Mononuclear cell (primary cell): ENCODE measurements around the gene NUP188. TPM values are rescaled to one million over a fixed set of nuclear protein-coding genes. Genes with fewer than 3 reads are reported as not detected.
A peak's percentile ranks its signal among the peaks of the same experiment; 100 is the strongest.

Experiments used
- H3K27me3 ChIP-seq: 2 replicates; pipeline ENCODE4 v1.6.0; 2011; ENCODE audit warnings: low read length, control low read depth; ENCODE audit not compliant: insufficient read depth
- H3K4me1 ChIP-seq: 2 replicates; pipeline ENCODE4 v1.5.1; 2011; ENCODE audit warnings: mild to moderate bottlenecking, low read length, control low read depth; ENCODE audit not compliant: insufficient read depth
- H3K4me3 ChIP-seq: 2 replicates; pipeline ENCODE4 v1.5.1; 2011; ENCODE audit warnings: mild to moderate bottlenecking, low read length, moderate library complexity
- H3K9me3 ChIP-seq: 2 replicates; pipeline ENCODE4 v1.5.1; 2011; ENCODE audit warnings: low read depth, mild to moderate bottlenecking, control low read depth, low read length
- total RNA-seq: library from RNA; depleted of rRNA; stranded (reverse); fragments of >200 nt; gene quantifications from one replicate; pipeline ENCODE4 v1.2.3, GENCODE V29; 2012

NUP188 gene, protein sequence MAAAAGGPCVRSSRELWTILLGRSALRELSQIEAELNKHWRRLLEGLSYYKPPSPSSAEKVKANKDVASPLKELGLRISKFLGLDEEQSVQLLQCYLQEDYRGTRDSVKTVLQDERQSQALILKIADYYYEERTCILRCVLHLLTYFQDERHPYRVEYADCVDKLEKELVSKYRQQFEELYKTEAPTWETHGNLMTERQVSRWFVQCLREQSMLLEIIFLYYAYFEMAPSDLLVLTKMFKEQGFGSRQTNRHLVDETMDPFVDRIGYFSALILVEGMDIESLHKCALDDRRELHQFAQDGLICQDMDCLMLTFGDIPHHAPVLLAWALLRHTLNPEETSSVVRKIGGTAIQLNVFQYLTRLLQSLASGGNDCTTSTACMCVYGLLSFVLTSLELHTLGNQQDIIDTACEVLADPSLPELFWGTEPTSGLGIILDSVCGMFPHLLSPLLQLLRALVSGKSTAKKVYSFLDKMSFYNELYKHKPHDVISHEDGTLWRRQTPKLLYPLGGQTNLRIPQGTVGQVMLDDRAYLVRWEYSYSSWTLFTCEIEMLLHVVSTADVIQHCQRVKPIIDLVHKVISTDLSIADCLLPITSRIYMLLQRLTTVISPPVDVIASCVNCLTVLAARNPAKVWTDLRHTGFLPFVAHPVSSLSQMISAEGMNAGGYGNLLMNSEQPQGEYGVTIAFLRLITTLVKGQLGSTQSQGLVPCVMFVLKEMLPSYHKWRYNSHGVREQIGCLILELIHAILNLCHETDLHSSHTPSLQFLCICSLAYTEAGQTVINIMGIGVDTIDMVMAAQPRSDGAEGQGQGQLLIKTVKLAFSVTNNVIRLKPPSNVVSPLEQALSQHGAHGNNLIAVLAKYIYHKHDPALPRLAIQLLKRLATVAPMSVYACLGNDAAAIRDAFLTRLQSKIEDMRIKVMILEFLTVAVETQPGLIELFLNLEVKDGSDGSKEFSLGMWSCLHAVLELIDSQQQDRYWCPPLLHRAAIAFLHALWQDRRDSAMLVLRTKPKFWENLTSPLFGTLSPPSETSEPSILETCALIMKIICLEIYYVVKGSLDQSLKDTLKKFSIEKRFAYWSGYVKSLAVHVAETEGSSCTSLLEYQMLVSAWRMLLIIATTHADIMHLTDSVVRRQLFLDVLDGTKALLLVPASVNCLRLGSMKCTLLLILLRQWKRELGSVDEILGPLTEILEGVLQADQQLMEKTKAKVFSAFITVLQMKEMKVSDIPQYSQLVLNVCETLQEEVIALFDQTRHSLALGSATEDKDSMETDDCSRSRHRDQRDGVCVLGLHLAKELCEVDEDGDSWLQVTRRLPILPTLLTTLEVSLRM (N-terminal part only)
- total RNA-seq, result 34.9 TPM

DNA sequence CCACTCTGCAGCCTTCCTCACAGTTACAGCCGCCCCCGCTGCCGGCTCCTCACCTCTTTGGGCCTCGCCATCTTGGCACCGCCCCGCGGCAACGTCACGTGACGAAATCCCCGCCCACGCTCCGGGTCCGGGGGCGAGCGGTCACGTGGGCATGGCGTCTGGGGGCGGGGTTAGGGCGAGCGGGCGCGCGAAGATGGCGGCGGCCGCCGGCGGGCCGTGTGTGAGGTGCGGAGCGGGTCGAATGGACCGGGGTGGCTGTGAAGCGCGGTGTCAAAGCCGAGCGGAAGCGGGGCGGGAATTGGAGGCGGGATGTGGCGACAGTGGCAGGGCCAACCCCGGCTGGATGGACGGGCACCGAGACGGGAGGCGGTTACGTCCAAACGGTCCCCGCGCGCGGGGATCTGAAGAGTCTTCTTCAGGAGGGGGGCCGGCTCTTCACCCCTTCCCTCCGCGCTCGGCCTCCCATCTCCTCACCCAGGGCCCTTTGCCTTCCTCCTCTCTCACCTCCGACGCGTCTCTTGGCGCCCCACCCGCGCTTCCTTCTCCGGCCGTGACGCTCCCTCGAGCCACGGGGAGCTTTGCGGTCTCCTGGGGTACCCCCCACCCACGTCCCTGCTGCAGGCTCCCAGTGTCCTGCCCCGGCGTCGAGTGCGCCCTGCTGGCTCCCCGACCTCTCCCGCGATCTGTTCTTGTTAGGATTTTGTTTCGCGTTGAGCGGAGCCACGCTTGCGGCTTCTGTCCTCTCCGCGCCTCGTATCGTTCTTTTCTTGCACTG lies at the start of gene NUP188, which contains the start of gene DOLK:
Gene NUP188 (plus strand): TSS at position 173 of the 775 bp plus-strand sequence. CDS start 21 bp downstream, at position 194.
Gene DOLK (minus strand): TSS at position 77 of the 775 bp plus-strand sequence. CDS start 300 bp downstream, outside the sequence.
- Histone ChIP-seq H3K9me3 (no peaks in the 10 kb centered on the region), H3K27me3 (no peaks in the 10 kb centered on the region), H3K4me1 (peaks cover 21% of the 10 kb centered on the region), H3K4me3 (peak within 1 kb of the TSS; percentile 89)

DNA sequence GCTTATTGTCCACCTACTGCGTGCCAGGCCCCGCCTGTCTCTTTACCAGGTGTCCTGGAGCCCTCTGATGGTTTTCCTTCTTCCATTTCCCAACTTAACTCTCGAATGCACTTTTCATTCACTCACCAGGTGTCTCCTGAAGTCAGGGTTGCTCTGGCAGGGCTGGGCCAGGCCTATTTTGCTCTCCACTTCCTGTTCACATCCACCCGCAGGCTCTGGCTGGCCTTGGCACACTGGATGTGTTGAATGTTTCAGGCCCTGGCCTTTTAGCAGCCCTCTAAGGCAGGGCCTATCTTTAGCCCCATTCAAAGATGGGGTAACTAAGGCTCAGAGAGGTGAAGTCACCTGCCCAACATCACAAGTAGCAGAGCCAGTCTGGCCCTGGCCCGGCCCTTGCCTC lies 49.1 kb upstream of the NUP188 start:
- Histone ChIP-seq H3K27me3 (no peaks in the 10 kb centered on the region), H3K4me3 (no peak overlapping the region), H3K4me1 (peaks cover 71% of the 10 kb centered on the region), H3K9me3 (no peaks in the 10 kb centered on the region)

DNA sequence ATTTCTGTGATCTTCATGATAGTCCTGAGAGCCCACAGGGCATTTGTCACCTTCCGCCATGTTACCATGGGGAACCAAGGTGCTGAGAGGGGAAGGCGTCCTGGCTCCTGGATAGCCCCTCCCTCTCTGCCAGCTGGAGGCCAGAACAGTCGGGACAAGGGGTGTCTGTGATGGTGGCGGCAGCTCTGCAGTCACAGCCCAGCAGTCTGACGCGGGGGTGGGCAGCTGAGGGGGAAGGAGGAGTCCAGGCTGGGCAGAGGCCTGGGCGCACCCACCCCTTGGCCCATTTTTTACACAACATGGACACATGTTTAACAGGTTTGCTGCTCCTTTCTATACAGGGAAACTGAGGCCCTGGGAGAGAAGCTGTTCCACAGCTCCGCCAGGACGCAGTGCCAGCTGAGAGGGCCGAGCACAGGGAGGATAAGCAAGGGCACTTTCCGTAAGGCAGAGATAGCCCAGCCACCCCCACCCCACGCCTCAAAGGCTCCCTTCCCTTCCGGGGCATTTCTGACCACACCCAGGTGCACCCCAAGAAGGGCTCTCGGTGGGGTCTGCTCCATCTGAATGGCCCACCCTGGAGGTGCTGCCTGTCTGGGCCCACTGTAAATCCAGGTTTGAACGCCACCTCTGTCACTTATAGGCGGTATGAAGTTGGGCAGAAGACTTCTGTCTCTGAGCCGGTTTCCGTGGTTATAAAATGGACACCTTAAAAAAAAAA lies 48.5 kb upstream of the NUP188 start:
- Histone ChIP-seq H3K4me3 (no peak overlapping the region), H3K4me1 (peaks cover 75% of the 10 kb centered on the region), H3K27me3 (no peaks in the 10 kb centered on the region), H3K9me3 (no peaks in the 10 kb centered on the region)

DNA sequence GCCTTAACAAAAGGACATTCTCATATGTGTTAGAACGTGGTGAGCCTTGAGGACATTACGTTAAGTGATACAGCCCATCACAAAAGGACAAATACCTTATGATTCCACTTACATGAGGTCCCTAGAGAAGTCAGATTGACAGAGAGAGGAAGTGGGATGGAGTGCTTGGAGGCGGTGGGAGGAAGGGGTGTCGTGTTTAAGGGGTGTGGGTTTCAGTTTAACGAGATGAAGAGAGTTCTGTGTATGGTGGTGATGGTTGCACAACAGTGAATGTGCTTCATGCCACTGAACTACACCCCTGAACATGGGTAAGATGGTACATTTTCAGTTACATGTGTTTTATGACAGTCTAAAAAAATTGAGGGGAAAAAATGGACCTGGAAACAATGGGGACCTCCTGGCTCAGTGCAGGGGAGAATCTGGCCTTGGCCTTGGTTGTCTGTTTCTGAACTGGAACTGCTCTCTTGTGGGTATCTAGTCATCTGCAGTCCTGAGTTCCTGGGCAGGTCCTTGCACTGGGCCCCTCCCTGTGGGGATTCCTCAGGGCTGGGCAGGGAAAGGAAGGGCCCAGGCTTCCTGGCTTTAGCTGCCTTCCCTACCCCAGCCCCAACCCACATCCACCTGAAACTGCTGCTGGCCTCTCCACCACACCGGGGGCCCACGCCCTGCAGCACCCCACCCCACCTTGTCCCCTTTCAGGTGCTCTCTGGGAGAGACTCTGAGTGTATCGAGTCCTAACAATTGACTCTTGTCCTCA lies 47.8 kb upstream of the NUP188 start:
- Histone ChIP-seq H3K4me3 (no peak overlapping the region), H3K27me3 (no peaks in the 10 kb centered on the region), H3K4me1 (peaks cover 75% of the 10 kb centered on the region), H3K9me3 (no peaks in the 10 kb centered on the region)

DNA sequence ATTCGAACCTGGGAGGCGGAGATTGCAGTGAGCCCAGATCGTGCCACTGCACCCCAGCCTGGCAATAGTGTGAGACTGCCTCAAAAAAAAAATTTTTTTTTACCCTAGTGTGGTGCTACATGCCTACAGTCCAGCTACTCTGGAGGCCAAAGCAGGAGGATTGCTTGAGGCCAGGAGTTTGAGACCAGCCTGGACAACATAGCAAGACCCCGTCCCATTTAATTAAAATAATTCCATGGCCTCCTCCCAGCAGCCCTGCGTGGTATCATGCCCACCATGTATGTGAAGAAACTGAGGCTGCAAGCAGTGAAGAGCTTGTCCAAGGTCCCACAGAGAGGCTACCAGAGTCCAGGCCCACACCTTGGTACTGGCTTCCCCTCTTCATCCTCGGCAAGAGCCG lies 46.1 kb upstream of the NUP188 start:
- Histone ChIP-seq H3K27me3 (no peaks in the 10 kb centered on the region), H3K4me1 (peaks cover 65% of the 10 kb centered on the region), H3K4me3 (no peak overlapping the region), H3K9me3 (no peaks in the 10 kb centered on the region)

DNA sequence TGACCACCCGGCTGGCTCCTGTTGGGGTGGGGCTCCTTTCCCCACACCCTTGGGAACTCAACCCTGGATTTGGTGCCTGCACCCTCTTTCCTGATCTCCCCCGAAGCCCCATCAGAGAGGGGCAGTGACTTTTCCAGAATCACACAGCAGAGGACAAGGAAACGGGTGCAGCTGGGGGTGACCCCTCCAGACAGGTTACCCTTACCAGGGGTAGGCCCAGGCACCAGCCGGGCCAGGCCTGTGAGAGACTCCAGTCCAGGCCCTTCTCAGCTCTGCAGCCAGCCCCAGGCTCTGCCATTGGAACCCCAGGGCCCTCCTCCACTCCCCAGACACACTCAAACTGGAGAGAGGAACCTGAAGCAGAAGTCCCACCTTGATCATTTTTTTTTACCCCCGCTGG lies 45.7 kb upstream of the NUP188 start:
- no peak overlapping the region for H3K4me3 ChIP-seq
- H3K9me3 ChIP-seq, result no peaks in the 10 kb centered on the region
- H3K27me3 ChIP-seq, result no peaks in the 10 kb centered on the region
- peaks cover 65% of the 10 kb centered on the region for H3K4me1 ChIP-seq

DNA sequence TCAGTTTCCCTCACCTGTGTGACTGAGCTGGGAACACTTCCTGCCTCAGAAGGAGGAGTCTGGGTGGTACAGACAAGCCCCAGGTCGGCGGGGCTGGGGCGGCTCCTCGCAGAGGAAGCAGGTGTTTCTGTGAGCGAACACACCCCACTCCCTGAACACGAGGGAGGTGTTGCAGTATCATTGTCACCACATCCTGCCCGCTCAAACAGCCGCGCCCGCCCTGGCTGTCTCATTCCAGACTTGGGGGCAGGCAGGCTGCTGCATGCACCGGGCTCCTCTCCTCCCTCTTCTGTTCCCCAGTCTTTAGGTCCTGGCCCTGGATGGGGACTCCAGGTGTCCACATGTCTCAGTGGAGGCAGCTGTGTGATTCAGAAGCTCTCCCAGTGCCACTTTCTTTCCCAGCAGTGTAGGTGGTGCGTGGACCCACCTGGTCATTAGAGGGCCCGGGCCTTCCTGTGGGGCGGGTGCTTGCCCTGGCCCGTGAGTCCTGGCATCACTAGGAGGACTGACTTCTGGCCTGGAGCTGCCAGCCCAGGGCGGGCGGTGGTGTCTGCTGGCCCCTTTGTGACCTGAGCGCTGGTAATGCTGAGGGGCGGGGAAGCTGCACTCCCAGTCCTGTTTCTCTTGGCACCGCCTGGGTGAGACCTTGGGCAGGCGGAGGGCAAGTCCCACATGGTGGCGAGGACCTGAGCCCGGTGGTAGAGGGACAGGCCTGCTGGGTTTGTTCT lies 45.0 kb upstream of the NUP188 start:
- no peaks in the 10 kb centered on the region for H3K9me3 ChIP-seq
- H3K4me3 ChIP-seq, result no peak overlapping the region
- peaks cover 64% of the 10 kb centered on the region for H3K4me1 ChIP-seq
- no peaks in the 10 kb centered on the region for H3K27me3 ChIP-seq

DNA sequence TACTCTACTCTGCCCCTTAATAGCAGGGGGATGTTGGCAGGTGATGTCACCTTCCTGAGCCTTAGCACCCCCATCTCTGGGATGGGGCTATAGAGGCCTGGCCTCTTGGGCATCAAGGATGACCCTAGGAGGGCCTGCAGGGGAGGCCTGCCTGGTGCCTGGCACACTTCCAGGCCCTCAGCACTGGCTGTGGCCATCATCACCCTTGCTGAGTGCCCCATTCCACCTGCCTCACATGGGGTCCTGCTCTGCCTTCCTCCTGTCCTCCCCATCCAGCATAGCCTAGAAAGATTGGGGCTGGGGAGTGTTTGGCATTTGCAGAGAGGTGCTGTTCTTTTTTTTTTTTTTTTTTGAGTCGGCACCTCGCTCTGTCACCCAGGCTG lies 44.4 kb upstream of the NUP188 start:
- Histone ChIP-seq H3K4me1 (peaks cover 58% of the 10 kb centered on the region), H3K27me3 (no peaks in the 10 kb centered on the region), H3K9me3 (no peaks in the 10 kb centered on the region), H3K4me3 (no peak overlapping the region)

DNA sequence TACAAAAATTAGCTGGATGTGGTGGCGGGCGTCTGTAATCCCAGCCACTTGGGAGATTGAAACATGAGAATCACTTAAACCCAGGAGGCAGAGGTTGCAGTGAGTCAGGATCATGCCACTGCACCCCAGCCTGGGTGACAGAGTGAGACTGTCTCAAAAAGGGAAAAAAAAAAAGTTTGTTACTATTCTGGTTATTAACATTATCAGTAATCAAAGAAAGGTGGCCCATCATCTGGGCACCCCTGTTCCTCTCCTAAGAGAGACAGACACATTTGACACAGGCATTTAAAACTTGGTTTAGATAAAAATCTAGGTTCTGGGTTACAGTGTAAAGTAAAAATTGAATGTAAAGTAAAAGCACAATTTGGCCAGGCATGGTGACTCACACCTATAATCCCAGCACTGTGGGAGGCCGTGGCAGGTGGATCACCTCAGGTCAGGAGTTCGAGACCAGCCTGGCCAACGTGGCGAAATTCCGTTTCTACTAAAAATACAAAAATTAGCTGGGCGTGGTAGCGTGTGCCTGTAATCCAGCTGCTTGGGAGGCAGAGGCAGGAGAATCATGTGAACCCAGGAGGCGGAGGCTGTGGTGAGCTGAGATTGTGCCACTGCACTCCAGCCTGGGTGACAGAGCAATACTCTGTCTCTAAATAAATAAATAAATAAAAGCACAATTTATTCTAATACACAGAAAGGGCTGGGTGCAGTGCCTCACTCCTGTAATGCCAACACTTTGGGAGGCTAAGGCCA lies 43.5 kb upstream of the NUP188 start:
- Histone ChIP-seq H3K4me3 (no peak overlapping the region), H3K9me3 (no peaks in the 10 kb centered on the region), H3K27me3 (no peaks in the 10 kb centered on the region), H3K4me1 (peaks cover 49% of the 10 kb centered on the region)

DNA sequence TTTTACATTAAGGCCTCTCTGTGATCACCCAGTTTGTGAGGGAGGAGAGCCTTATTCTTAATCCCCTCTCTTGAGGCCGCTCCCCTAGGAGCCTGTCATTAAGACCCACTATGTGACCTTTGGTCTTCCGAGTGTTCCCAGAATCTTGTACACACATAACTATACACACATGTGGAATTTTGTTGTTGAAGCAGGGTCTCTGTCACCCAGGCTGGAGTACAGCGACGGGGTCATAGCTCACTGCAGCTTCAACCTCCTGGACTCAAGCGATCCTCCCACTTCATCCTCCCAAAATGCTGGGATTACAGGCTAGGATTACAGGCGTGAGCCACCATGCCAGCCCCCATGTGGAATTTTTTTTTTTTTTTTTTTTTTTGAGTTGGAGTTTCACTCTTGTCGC lies 41.5 kb upstream of the NUP188 start:
- Histone ChIP-seq H3K27me3 (no peaks in the 10 kb centered on the region), H3K9me3 (no peaks in the 10 kb centered on the region), H3K4me1 (peaks cover 34% of the 10 kb centered on the region), H3K4me3 (no peak overlapping the region)

DNA sequence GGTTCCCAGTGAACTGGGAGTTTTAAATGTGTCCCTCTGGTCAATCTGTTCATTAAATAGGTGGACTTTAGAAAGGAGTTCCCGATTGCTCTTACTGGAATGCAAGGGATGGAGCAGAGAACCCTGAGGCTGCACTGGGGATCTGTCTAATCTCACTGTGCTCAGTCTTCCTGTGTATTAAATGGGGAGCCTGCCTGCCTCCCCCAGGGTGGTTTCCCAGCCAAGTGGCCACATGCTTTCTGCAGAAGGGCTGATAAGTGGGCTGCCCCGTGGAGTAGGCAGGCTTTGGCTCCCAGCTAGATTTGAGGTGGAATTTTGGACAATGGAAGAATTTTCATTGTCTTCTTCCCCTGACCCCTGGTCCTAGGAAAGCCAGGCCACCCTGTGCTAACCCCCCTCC lies 40.8 kb upstream of the NUP188 start:
- Histone ChIP-seq H3K27me3 (no peaks in the 10 kb centered on the region), H3K4me1 (peaks cover 34% of the 10 kb centered on the region), H3K4me3 (no peak overlapping the region), H3K9me3 (no peaks in the 10 kb centered on the region)

DNA sequence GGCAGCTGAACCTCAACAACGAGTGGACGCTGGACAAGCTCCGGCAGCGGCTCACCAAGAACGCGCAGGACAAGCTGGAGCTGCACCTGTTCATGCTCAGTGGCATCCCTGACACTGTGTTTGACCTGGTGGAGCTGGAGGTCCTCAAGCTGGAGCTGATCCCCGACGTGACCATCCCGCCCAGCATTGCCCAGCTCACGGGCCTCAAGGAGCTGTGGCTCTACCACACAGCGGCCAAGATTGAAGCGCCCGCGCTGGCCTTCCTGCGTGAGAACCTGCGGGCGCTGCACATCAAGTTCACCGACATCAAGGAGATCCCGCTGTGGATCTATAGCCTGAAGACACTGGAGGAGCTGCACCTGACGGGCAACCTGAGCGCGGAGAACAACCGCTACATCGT lies 39.1 kb upstream of the NUP188 start:
- Histone ChIP-seq H3K4me1 (peaks cover 24% of the 10 kb centered on the region), H3K9me3 (no peaks in the 10 kb centered on the region), H3K4me3 (no peak overlapping the region), H3K27me3 (no peaks in the 10 kb centered on the region)
